Activated gamma-delta T cell treated with Interleukin-2 at 50 U/mL for 16 hours (primary cell): ENCODE measurements around the gene PCDHA8.
"Not testable (repeated sequence)": the region's sequence is repeated elsewhere in the genome, so short reads cannot be mapped to it uniquely, and the experiment has no call there.

ENCODE experiments used
- DNase-seq: peaks from one replicate; pipeline ENCODE4 v3.0.0-alpha.2; 2020

The PCDHA8 gene

GRCh38 chr5:140828362-140828737 lies 12.6 kb upstream of the PCDHA8 start:
- DNase-seq, result no peak

- not testable (repeated sequence) for DNase-seq
These were observed 11.2 kb upstream of the PCDHA8 start for GRCh38 chr5:140829511-140830501.

- no peak for DNase-seq
These were observed 7.0 kb upstream of the PCDHA8 start, which contains the start of gene PCDHA7 for GRCh38 chr5:140833993-140834392. PCDHA7 (plus strand) TSS chr5:140834269; CDS start chr5:140834384, 115 bp downstream.

GRCh38 chr5:140834439-140835008 lies 6.5 kb upstream of the PCDHA8 start:
- DNase-seq, result not testable (repeated sequence)

GRCh38 chr5:140835622-140836510 lies 5.1 kb upstream of the PCDHA8 start:
- DNase-seq, result no peak

GRCh38 chr5:140842798-140843733 lies 2.1 kb downstream of the PCDHA8 start:
- DNase-seq, result no peak

DNA sequence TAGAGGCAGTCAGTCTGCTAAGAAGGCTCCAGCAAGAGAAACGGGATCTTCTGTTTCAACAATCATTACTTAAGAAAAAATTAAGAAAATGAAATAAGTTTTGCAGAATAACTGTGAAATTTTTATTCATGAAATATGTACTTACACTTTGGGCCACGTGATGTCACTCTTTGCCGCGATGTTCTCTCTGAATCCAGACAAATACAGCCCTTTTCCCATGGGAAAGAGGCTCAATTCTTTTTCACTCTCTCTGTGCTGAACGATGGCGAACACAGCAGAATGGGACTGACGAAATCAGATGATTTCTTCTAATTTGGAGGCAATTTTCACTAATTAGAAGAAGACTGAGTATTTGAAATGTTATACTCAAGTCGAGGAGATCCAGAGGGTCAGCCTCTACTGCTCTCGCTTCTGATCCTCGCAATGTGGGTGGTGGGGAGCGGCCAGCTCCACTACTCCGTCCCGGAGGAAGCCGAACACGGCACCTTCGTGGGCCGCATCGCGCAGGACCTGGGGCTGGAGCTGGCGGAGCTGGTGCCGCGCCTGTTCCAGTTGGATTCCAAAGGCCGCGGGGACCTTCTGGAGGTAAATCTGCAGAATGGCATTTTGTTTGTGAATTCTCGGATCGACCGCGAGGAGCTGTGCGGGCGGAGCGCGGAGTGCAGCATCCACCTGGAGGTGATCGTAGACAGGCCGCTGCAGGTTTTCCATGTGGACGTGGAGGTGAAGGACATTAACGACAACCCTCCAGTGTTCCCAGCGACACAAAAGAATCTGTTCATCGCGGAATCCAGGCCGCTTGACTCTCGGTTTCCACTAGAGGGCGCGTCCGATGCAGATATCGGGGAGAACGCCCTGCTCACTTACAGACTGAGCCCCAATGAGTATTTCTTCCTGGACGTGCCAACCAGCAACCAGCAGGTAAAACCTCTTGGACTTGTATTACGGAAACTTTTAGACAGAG lies 7.4 kb downstream of the PCDHA8 start, which contains the start of gene PCDHA9:
Gene PCDHA9 (plus strand): TSS at position 244 of the 964 bp plus-strand sequence. CDS start 114 bp downstream, at position 358.
- DNase-seq, result not testable (repeated sequence)

- DNase-seq, result not testable (repeated sequence)
These were observed 9.0 kb downstream of the PCDHA8 start for GRCh38 chr5:140849831-140850634.

DNA sequence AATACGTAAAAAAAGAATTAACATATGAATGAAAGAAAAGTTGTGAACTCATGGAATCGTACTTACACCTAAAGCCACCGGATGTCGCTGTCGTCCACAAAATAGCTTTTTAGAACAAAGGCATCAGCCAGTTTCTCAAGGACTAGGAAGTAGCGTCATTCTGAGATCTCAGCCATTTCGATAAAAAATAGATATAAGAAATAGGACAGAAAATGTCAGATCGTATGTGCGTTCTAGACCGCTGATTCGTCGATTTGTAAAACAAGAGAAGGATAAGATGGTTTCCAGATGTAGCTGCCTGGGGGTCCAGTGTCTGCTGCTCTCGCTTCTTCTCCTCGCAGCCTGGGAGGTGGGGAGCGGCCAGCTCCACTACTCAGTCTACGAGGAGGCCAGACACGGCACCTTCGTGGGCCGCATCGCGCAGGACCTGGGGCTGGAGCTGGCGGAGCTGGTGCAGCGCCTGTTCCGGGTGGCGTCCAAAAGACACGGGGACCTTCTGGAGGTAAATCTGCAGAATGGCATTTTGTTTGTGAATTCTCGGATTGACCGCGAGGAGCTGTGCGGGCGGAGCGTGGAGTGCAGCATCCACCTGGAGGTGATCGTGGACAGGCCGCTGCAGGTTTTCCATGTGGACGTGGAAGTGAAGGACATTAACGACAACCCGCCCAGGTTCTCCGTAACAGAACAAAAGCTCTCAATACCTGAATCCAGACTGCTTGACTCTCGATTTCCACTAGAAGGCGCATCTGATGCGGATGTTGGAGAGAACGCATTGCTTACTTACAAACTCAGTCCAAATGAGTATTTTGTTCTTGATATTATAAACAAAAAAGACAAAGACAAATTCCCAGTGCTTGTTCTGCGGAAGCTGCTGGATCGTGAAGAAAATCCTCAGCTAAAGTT lies 15.0 kb downstream of the PCDHA8 start, which contains the start of gene PCDHA10:
Gene PCDHA10 (plus strand): TSS at position 126 of the 903 bp plus-strand sequence. CDS start 152 bp downstream, at position 278.
- no peak for DNase-seq

DNA sequence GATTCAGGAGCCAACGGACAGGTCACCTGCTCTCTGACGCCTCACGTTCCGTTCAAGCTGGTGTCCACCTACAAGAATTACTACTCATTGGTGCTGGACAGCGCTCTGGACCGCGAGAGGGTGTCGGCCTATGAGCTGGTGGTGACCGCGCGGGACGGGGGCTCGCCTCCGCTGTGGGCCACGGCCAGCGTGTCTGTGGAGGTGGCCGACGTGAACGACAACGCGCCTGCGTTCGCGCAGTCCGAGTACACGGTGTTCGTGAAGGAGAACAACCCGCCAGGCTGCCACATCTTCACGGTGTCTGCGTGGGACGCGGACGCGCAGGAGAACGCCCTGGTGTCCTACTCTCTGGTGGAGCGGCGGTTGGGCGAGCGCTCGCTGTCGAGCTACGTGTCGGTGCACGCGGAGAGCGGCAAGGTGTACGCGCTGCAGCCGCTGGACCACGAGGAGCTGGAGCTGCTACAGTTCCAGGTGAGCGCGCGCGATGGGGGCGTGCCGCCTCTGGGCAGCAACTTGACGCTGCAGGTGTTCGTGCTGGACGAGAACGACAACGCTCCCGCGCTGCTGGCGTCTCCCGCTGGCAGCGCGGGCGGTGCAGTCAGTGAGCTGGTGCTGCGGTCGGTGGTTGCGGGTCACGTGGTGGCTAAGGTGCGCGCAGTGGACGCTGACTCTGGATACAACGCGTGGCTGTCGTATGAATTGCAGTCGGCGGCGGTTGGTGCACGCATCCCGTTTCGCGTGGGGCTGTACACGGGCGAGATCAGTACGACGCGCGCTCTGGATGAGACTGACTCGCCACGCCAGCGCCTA lies 16.4 kb downstream of the PCDHA8 start:
- no peak for DNase-seq

GRCh38 chr5:140857987-140858240 lies 16.9 kb downstream of the PCDHA8 start:
- no peak for DNase-seq

DNA sequence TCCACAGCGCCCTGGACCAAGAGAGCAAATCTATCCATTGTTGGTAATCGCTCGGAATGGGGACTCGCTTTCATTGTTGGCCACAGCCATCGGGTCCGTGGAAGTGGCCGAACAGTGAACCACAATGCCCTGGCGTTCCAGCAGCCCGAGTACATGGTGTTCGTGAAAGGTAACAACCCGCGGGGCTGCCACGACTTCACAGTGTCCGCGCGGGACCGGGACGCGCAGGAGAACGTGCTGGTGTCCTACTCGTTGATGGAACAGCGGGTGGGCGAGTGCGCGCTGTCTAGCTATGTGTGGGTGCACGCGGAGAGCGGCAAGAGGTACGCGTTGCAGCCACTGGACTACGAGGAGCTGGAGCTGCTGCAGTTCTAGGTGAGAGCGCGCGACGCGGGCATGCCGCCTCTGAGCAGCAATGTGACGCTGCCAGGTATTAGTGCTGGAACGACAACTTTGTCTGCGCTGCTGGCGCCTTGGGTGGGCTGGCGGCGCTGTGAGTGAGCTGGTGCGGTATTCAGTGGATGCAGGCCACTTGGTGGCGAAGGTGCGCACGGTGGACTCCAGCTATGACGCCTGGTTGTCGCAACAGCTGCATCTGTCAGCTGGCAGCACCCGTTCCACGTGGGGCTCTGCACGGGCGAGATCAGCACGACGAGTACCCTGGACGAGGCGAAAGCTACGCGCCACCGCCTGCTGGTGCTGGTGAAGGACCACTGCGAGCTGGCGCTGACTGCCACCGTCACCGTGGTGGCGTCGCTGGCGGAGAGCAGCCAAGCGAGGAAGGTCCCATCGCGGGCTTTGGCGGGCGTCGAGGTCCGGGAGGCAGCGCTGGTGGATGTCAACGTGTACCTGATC lies 21.7 kb downstream of the PCDHA8 start:
- DNase-seq, result no peak

- DNase-seq, result no peak
These were observed 28.0 kb downstream of the PCDHA8 start, which contains the start of gene PCDHA11 for GRCh38 chr5:140868721-140869554. PCDHA11 (plus strand) TSS chr5:140868957; CDS start chr5:140869104, 147 bp downstream.

DNA sequence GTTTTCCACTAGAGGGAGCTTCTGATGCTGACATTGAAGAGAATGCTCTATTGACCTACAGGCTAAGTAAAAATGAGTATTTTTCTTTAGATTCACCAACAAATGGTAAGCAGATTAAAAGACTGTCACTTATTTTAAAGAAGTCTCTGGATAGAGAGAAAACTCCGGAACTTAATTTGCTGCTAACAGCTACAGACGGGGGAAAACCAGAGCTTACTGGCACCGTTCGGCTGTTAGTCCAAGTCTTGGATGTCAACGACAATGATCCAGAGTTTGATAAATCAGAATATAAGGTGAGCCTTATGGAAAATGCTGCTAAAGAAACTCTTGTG lies 28.5 kb downstream of the PCDHA8 start:
- no peak for DNase-seq
